HG02884 (cell line): ENCODE measurements around the gene KCNJ18.
"Not testable (repeated sequence)": the region's sequence is repeated elsewhere in the genome, so short reads cannot be mapped to it uniquely, and the experiment has no call there.

Source experiments
- ATAC-seq: cut with Tn5 transposase; IDR thresholded peaks from one replicate; pipeline ENCODE4 v1.9.1; 2021; ENCODE audit warnings: mild to moderate bottlenecking, moderate library complexity; ENCODE audit not compliant: unreplicated experiment

The KCNJ18 gene

DNA sequence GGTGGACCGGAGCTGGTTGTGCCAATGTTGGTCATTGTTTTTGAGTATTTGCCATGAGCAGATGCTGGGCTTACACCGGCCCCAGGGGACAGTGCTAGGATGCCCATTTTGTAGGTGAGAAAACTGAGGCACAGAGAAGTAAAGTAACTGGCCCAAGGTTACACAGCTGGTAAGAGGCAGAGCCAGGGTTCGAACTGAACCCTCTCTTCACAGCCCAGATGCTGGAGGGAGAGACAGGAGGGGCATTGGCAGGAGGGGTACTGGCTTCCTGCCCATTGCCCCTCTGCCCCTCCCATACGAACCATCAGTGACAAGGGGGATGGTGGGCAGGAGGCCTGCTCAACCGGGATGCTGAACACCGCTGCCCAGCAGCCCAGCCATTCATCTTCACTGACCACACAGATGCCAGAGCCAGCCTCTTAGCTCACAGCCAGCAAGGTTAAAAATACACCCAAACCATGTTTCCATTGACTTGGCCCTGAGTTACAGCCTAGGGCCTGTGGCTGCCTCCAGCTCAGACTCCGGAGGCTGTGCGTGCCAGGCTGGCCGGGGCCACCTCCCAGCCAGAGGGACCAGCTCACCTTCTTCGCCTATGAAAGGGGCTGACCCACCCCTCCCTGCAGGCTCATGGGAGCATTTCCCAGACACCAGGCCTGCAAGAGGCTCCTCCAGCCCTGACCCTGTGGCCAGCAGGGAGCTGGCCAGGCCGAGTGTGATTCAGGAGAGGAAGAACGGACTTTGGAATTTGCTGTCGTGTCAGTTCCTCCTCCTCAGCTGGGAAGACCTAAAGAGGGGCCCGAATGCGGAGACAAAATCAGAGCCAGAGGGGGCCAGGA is 57.6 kb downstream of the KCNJ18 start:
- not testable (repeated sequence) for ATAC-seq

GRCh38 chr17:21751111-21751510 is 58.8 kb downstream of the KCNJ18 start:
- not testable (repeated sequence) for ATAC-seq
